Nephron (organoid): Measurements from ENCODE around the gene ADGRG6.

ENCODE experiments used
- H3K27ac Mint-ChIP-seq, 3 experiments: 2 replicates each; pipeline ENCODE4 v1.8.0; 2020; ENCODE audit warnings: mixed read lengths in 3 of 3, mild to moderate bottlenecking in 2 of 3, moderate library complexity in 1 of 3
- H3K27me3 Mint-ChIP-seq: 2 replicates; pipeline ENCODE4 v1.8.0; 2021; ENCODE audit warnings: low read depth, mild to moderate bottlenecking, moderate library complexity, mixed read lengths
- H3K36me3 Mint-ChIP-seq: 2 replicates; pipeline ENCODE4 v1.8.0; 2020; ENCODE audit warnings: low read depth, mixed read lengths
- H3K4me1 Mint-ChIP-seq: 2 replicates; pipeline ENCODE4 v1.8.0; 2020; ENCODE audit warnings: mixed read lengths
- H3K4me3 Mint-ChIP-seq, 3 experiments: 2 replicates each; pipeline ENCODE4 v1.8.0; 2020; ENCODE audit warnings: mild to moderate bottlenecking in 3 of 3, mixed read lengths in 3 of 3, moderate library complexity in 2 of 3
- H3K9me3 Mint-ChIP-seq: 2 replicates; pipeline ENCODE4 v1.8.0; 2020; ENCODE audit warnings: mixed read lengths
- TF ChIP-seq, protein P1 (sequence below), 3 experiments: fragments of 200-600 bp; sonication (generic); IDR thresholded peaks; one replicate each; pipeline ENCODE4 v1.5.0; 2021; ENCODE audit warnings: antibody characterized with exemption in 3 of 3; ENCODE audit not compliant: unreplicated experiment in 3 of 3

Gene ADGRG6

DNA sequence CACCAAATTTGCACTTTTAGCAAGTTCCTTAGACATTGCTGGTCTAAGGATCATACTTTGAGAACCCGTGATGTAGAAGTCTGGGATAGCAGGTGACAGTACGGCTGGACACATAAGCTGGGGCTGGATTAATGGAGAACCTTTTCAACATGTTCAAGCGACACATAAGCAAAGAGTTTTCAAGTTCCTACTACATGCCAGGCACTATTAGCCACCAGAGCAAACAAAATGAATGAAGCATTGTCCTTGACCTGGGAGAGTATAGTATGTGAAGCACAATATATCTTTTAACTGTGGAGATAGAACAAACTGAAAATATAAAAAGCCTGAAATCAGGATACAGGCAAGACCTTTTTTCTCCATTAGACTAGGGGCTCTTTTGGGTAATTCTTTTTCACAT, 102.9 kb downstream of the ADGRG6 start:
- H3K9me3 Mint-ChIP-seq = no peaks in the 10 kb centered on the region
- TF ChIP-seq, protein P1, sequence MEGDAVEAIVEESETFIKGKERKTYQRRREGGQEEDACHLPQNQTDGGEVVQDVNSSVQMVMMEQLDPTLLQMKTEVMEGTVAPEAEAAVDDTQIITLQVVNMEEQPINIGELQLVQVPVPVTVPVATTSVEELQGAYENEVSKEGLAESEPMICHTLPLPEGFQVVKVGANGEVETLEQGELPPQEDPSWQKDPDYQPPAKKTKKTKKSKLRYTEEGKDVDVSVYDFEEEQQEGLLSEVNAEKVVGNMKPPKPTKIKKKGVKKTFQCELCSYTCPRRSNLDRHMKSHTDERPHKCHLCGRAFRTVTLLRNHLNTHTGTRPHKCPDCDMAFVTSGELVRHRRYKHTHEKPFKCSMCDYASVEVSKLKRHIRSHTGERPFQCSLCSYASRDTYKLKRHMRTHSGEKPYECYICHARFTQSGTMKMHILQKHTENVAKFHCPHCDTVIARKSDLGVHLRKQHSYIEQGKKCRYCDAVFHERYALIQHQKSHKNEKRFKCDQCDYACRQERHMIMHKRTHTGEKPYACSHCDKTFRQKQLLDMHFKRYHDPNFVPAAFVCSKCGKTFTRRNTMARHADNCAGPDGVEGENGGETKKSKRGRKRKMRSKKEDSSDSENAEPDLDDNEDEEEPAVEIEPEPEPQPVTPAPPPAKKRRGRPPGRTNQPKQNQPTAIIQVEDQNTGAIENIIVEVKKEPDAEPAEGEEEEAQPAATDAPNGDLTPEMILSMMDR (IDR thresholded peaks at IDR 0.05; ENCODE audit: unreplicated experiment in 3 of 3) = no peak
- H3K36me3 Mint-ChIP-seq = no peaks in the 10 kb centered on the region
- H3K4me1 Mint-ChIP-seq = peaks cover 4% of the 10 kb centered on the region
- H3K27me3 Mint-ChIP-seq = no peaks in the 10 kb centered on the region
- H3K4me3 Mint-ChIP-seq = no peak overlapping the region
- no peak overlapping the region for H3K27ac Mint-ChIP-seq

GRCh38 chr6:142406131-142406530, 104.3 kb downstream of the ADGRG6 start:
- no peak overlapping the region for H3K27ac Mint-ChIP-seq
- H3K4me1 Mint-ChIP-seq = peaks cover 4% of the 10 kb centered on the region
- H3K4me3 Mint-ChIP-seq = no peak overlapping the region
- H3K27me3 Mint-ChIP-seq = no peaks in the 10 kb centered on the region
- TF ChIP-seq, protein P1 (IDR thresholded peaks at IDR 0.05; ENCODE audit: unreplicated experiment in 3 of 3) = no peak
- no peaks in the 10 kb centered on the region for H3K36me3 Mint-ChIP-seq
- H3K9me3 Mint-ChIP-seq = no peaks in the 10 kb centered on the region

DNA sequence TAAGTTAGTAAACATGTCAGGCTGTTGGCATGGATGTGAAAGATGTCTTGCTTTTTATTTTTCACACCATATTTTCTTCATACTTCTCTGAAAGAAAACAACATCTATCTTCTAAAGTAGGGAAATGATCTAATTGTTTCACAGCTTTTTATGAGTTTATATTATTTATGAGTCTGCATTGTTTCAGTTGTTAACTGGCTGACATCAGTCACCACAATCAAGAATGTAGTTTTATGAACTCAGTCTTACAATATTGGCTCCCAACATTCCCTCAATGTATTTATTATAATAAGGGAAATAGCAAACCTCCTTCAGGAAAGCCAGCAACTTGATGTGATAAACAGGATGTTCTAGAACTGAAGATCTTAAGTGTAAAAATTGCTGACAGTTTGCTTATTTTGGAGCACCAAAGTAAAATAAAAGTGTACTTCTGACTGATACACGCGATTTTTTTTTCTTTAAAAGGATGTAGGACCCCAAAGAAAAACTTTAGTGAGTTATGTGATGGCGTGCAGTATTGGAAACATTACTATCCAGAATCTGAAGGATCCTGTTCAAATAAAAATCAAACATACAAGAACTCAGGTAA, 106.0 kb downstream of the ADGRG6 start:
- Mint-ChIP-seq H3K27ac (no peak overlapping the region), H3K9me3 (no peaks in the 10 kb centered on the region), H3K36me3 (no peaks in the 10 kb centered on the region), H3K4me3 (no peak overlapping the region), H3K4me1 (peaks cover 4% of the 10 kb centered on the region), H3K27me3 (no peaks in the 10 kb centered on the region)
- TF ChIP-seq, protein P1 (IDR thresholded peaks at IDR 0.05; ENCODE audit: unreplicated experiment in 3 of 3) = no peak

GRCh38 chr6:142408409-142408808, 106.6 kb downstream of the ADGRG6 start:
- Mint-ChIP-seq H3K27me3 (no peaks in the 10 kb centered on the region), H3K4me1 (peaks cover 4% of the 10 kb centered on the region), H3K9me3 (no peaks in the 10 kb centered on the region), H3K27ac (no peak overlapping the region), H3K36me3 (no peaks in the 10 kb centered on the region), H3K4me3 (no peak overlapping the region)
- TF ChIP-seq, protein P1 (IDR thresholded peaks at IDR 0.05; ENCODE audit: unreplicated experiment in 3 of 3) = peak in 1 of 3 experiments; percentile 10

DNA sequence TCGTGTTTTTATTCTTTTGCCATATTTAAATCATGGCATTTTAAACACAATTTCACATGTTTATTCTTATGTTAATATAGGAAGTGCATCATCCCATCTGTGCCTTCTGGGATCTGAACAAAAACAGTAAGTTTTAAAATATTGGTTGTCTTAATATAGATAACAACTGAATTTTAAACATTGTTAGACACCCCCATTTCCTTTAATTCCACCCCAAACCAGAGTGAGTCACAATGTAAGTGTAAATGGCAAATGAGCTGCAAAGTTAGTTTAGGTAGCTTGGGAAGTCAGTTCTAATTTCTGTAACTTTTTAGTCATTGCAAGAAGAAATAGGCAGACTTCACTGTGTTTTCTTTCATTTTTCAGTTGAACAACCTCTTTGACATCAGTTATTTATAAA, 108.0 kb downstream of the ADGRG6 start:
- peaks cover 4% of the 10 kb centered on the region for H3K4me1 Mint-ChIP-seq
- TF ChIP-seq, protein P1 (IDR thresholded peaks at IDR 0.05; ENCODE audit: unreplicated experiment in 3 of 3) = no peak
- no peaks in the 10 kb centered on the region for H3K36me3 Mint-ChIP-seq
- H3K27ac Mint-ChIP-seq = no peak overlapping the region
- H3K9me3 Mint-ChIP-seq = no peaks in the 10 kb centered on the region
- H3K4me3 Mint-ChIP-seq = no peak overlapping the region
- no peaks in the 10 kb centered on the region for H3K27me3 Mint-ChIP-seq

DNA sequence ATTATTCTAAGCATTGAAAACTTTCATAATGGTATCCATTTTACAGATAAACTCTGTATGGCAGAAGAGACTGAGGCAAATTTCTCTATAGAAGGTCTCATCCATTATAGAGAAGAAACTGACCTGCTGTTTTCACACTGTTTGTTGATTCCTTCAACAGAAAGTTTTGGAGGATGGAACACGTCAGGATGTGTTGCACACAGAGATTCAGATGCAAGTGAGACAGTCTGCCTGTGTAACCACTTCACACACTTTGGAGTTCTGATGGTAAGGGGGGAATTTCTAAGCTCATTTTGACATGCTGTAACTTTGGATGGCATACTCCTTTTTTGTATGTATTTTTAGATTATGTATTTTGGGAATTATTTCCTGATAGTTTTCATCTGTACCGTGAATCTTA, 109.3 kb downstream of the ADGRG6 start:
- no peaks in the 10 kb centered on the region for H3K9me3 Mint-ChIP-seq
- H3K4me1 Mint-ChIP-seq = peaks cover 1% of the 10 kb centered on the region
- no peaks in the 10 kb centered on the region for H3K36me3 Mint-ChIP-seq
- H3K27me3 Mint-ChIP-seq = no peaks in the 10 kb centered on the region
- H3K4me3 Mint-ChIP-seq = no peak overlapping the region
- no peak overlapping the region for H3K27ac Mint-ChIP-seq
- TF ChIP-seq, protein P1 (IDR thresholded peaks at IDR 0.05; ENCODE audit: unreplicated experiment in 3 of 3) = no peak
